ENCODE data around the gene BUB3. TPM values are rescaled to one million over a fixed set of nuclear protein-coding genes. Genes with fewer than 3 reads are reported as not detected.

Gene BUB3
- total RNA-seq, 2 experiments from 2014 or later = 265 to 267 TPM

DNA sequence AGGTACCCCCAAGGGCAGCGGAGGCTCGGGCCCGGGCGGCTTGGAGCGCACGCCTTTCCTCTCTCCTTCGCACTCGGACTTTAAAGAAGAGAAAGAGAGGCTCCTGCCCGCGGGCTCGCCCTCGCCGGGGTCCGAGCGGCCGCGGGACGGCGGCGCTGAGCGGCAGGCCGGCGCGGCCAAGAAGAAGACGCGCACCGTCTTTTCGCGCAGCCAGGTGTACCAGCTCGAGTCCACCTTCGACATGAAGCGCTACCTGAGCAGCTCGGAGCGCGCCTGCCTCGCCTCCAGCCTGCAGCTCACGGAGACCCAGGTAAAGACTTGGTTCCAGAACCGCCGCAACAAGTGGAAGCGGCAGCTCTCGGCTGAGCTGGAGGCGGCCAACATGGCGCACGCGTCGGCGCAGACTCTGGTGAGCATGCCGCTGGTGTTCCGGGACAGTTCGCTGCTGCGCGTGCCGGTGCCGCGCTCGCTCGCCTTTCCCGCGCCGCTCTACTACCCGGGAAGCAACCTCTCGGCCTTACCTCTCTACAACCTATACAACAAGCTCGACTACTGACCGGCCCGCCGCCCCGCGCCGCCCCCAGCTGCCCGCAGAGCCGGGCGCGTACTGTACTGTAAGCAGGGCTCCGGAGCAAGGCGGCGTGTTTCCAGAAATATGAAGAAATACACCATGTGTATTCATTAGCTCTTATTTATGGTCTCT is 4.5 kb upstream of the BUB3 start:
- Mint-ChIP-seq H3K4me3 (peak overlapping the region; percentile 62), H3K27ac (no peak overlapping the region), H3K4me1 (ENCODE audit: low read depth) (peaks cover 63% of the 10 kb centered on the region), H3K9me3 (ENCODE audit: insufficient read depth) (peaks cover 5% of the 10 kb centered on the region), H3K27me3 (ENCODE audit: low read depth) (peaks cover 49% of the 10 kb centered on the region), H3K36me3 (ENCODE audit: low read depth) (peaks cover 13% of the 10 kb centered on the region)
- ChIA-PET CTCF (interaction anchor here (0.9 to 5.4 kb wide), 3 partner anchors 10 to 17 kb away, joined by 4 to 32 read pairs (median 5); no protein-coding TSS in a partner anchor), POLR2A (interaction anchor here (1.2 to 2.5 kb wide), 2 partner anchors 13 to 15 kb away, joined by 3 to 8 read pairs; no protein-coding TSS in a partner anchor)
- ATAC-seq (no peak), DNase-seq (peak; percentile 48)

DNA sequence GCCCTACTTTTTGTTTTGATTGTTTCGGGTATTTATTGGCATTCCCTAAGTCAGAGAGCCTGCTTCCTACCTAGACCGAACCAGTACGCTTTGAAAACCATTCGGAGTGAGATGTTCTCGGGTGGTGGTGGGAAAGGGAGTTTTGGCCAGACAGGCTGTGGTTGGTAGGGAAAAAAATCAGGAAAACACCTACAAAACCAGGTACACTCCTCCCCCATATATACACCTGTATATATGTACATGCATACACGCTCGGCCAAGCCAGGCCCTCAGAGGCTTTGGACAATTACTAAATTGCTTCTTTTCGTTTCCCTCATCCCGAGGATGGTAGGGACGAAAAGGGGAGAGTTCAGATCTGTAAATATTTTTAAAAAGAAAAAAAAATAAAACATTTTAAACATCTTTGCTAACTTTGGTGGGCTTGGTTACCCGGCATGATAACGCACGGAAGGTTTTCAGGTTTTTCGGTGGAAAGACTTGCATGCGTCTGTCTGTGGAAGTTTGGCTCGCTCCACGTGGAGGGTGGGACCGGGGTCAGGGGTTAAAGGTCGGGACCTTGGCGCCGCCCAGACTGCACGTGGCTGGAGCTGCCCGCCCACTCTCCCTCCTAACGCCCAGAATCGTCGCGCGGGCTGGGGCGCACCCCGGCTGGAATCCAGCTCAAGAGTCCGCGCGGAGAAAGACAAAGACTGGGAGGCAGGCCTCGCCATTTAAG is 3.8 kb upstream of the BUB3 start:
- CTCF ChIA-PET = interaction anchor here (0.9 to 5.4 kb wide), 4 partner anchors 9 to 17 kb away, joined by 3 to 32 read pairs (median 4); no protein-coding TSS in a partner anchor
- H3K4me1 Mint-ChIP-seq (ENCODE audit: low read depth) = peaks cover 59% of the 10 kb centered on the region
- H3K9me3 Mint-ChIP-seq (ENCODE audit: insufficient read depth) = peaks cover 5% of the 10 kb centered on the region
- peak overlapping the region; percentile 62 for H3K4me3 Mint-ChIP-seq
- H3K27me3 Mint-ChIP-seq (ENCODE audit: low read depth) = peaks cover 41% of the 10 kb centered on the region
- H3K27ac Mint-ChIP-seq = no peak overlapping the region
- peaks cover 20% of the 10 kb centered on the region for H3K36me3 Mint-ChIP-seq (ENCODE audit: low read depth)
- ATAC-seq (no peak), DNase-seq (no peak)
- POLR2A ChIA-PET = interaction anchor here (1.2 to 2.5 kb wide), 3 partner anchors 10 to 16 kb away, joined by 3 to 8 read pairs (median 6); no protein-coding TSS in a partner anchor

DNA sequence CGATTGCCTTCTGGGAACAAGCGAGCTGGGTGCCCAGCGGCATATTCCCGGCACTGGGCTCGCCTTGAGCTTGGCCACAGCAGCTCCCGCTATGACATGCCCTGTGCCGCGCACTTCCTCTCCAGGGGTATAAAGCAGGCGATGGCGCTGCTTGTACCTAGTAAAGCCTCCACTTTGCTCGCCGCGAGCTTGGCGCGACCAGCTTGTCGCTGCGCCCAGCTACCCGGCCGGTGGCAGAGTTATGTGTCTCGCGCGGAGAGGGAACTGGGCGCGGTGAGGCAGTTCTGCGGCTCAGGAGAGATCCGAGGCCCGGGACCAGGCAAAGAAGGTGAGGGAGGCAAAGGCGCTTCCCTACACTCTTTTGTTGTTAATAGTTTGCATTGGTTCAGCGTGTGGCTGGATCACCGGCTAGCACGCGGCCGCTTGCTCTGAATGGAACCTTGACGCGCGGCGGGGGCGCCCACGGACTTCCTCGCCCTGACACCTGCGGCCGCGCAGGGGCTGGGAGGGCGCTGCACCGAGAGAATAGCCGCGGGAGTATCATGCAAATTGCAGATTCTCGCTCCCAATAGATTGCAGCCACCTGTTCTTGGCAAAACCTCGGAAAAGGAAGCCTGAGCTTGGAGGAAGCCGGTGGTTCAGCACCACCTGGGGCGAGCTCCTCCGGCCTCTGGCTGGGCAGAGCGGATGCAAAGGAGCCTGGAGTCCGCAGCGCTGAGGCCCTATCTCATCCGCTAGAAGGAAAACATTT is 3.0 kb upstream of the BUB3 start:
- Mint-ChIP-seq H3K4me1 (ENCODE audit: low read depth) (peaks cover 59% of the 10 kb centered on the region), H3K36me3 (ENCODE audit: low read depth) (peaks cover 28% of the 10 kb centered on the region), H3K27me3 (ENCODE audit: low read depth) (peaks cover 35% of the 10 kb centered on the region), H3K4me3 (peak overlapping the region; percentile 62), H3K27ac (no peak overlapping the region), H3K9me3 (ENCODE audit: insufficient read depth) (peaks cover 5% of the 10 kb centered on the region)
- POLR2A ChIA-PET = interaction anchor here (1.2 to 2.5 kb wide), 3 partner anchors 9 to 17 kb away, joined by 3 to 8 read pairs (median 6); no protein-coding TSS in a partner anchor
- no peak for ATAC-seq
- CTCF ChIA-PET = interaction anchor here (0.9 to 5.4 kb wide), 4 partner anchors 10 to 91 kb away, joined by 3 to 32 read pairs (median 4); no protein-coding TSS in a partner anchor
- DNase-seq = no peak

DNA sequence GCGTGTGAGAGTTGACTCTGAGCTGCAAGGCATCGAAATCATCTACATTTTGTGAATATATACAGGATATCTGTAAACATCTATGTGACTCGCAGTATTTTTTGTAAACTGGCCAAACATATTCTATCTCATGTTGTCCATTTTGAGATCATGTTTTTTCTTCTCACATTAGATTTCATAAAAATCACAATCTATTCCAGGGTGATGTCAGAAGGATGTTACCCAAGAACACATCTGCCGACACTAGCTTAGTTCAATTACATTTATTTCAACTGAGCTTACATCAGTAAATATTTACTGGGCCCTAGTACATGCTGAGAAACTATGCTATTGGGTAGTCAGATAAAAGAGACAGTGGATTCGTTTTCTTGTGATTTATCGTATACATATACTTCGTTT is 2.5 kb upstream of the BUB3 start:
- Mint-ChIP-seq H3K36me3 (ENCODE audit: low read depth) (peaks cover 33% of the 10 kb centered on the region), H3K27me3 (ENCODE audit: low read depth) (peaks cover 32% of the 10 kb centered on the region), H3K9me3 (ENCODE audit: insufficient read depth) (peaks cover 5% of the 10 kb centered on the region), H3K4me3 (peak overlapping the region; percentile 62), H3K4me1 (ENCODE audit: low read depth) (peaks cover 64% of the 10 kb centered on the region), H3K27ac (no peak overlapping the region)
- ChIA-PET POLR2A (interaction anchor here (1.9 kb wide), 1 partner anchor 9 kb away, joined by 6 read pairs; no protein-coding TSS in a partner anchor), CTCF (interaction anchor here (1.2 to 5.4 kb wide), 3 partner anchors 11 to 90 kb away, joined by 3 to 32 read pairs (median 5); no protein-coding TSS in a partner anchor)
- DNase-seq (no peak), ATAC-seq (no peak)

DNA sequence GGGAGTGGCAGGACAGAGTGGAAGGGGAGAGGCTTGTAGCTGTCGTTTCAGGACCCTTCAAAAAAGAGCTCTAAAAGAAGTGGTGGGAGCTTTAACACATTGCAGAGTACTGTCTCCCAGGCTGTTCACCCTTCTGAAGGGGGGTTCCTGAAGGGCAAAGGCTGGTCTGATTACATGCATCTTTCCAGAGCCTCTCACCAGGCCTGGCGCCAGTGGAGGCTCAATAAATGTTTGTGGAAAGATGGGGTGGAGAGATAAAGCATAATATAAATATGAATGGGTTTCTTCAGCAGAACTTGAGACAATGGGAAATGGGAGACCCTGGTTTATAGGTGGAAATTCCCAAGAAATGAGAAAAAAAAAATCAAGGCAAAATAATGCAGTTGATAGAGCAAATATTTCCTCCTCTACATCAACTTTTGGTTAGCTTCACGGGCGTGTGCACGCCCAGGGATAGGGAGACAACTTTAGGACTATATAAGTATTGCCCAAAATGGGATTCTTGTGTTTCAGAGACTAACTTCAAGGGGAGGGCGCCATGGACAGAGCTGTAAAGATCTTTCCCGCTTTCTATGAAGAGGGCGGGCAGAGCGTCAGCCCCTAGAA is 613 bp upstream of the BUB3 start:
- Mint-ChIP-seq H3K4me3 (peak overlapping the region; percentile 96), H3K27me3 (ENCODE audit: low read depth) (peaks cover 22% of the 10 kb centered on the region), H3K4me1 (ENCODE audit: low read depth) (peaks cover 76% of the 10 kb centered on the region), H3K27ac (peak overlapping the region; percentile 99), H3K9me3 (ENCODE audit: insufficient read depth) (peaks cover 5% of the 10 kb centered on the region), H3K36me3 (ENCODE audit: low read depth) (peaks cover 52% of the 10 kb centered on the region)
- POLR2A ChIA-PET = interaction anchor here (0.6 to 1.4 kb wide), 17 partner anchors 8 to 199 kb away, joined by 3 to 11 read pairs (median 4); partner anchors contain the start of genes ACADSB, C10orf88 and IKZF5
- ATAC-seq (no peak), DNase-seq (no peak)
- CTCF ChIA-PET = interaction anchor here (0.7 to 5.4 kb wide), 7 partner anchors 8 to 173 kb away, joined by 3 to 32 read pairs (median 5); partner anchors contain the start of gene PSTK

DNA sequence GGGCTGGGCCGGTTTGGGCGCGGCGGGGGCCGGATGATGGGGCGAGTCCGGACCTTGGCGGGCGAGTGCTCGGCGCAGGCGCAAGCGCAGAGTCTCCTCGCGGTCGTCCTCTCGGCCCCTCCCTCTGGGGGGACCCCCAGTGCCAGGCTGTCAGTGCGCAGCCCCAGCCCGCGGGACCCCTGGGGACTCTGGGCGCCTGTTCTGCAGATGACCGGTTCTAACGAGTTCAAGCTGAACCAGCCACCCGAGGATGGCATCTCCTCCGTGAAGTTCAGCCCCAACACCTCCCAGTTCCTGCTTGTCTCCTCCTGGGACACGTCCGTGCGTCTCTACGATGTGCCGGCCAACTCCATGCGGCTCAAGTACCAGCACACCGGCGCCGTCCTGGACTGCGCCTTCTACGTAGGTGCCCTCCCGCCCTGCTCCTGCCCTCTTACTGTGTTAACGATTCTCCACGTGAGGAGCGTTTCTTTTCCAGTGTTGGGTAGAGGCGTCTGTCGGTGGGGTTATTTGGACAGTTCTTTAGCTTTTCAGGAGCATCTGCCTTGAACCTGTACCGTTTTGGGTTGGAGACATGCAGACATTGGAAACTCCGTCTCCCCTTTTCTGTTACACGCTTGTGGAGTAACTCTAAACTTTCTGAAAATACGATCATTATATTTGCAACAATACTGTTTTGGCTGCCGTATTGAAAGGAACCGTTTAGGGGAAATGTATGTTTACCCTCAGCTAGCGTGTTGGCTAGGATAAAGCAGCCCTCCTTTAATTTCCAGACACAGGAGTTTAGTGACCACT is 706 bp downstream of the BUB3 start:
- POLR2A ChIA-PET = interaction anchor here (0.9 to 1.3 kb wide), 4 partner anchors 8 to 70 kb away, joined by 3 to 4 read pairs (median 4); no protein-coding TSS in a partner anchor
- ATAC-seq (peak; percentile 48), DNase-seq (peak; percentile 68)
- Mint-ChIP-seq H3K4me3 (peak overlapping the region; percentile 96), H3K36me3 (ENCODE audit: low read depth) (peaks cover 60% of the 10 kb centered on the region), H3K9me3 (ENCODE audit: insufficient read depth) (peaks cover 5% of the 10 kb centered on the region), H3K27me3 (ENCODE audit: low read depth) (peaks cover 13% of the 10 kb centered on the region), H3K27ac (peak overlapping the region; percentile 99), H3K4me1 (ENCODE audit: low read depth) (peaks cover 80% of the 10 kb centered on the region)
- CTCF ChIA-PET = interaction anchor here (1.8 to 5.4 kb wide), 2 partner anchors 22 to 175 kb away, joined by 5 to 32 read pairs; partner anchors contain the start of gene PSTK

DNA sequence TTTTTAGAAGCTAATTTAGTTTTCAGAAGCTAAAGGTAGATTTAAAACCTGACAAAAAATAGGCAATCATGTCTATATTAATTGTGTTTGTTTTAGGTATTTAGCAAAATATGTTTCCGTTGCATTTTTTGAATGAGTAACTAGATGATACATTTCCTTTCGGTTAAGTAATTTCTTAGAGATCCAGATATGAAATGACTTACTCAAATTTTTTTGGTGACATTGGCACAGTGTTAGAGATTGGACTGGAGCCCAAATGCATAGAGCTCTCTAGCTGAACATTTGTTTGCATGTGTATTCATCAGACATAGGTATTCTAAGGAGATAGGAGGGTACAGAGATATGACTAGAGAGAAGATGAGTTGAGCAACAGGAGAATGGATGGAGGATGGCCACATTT is 1.9 kb downstream of the BUB3 start:
- Mint-ChIP-seq H3K9me3 (ENCODE audit: insufficient read depth) (peaks cover 5% of the 10 kb centered on the region), H3K36me3 (ENCODE audit: low read depth) (peaks cover 67% of the 10 kb centered on the region), H3K27me3 (ENCODE audit: low read depth) (peaks cover 3% of the 10 kb centered on the region), H3K4me1 (ENCODE audit: low read depth) (peaks cover 81% of the 10 kb centered on the region), H3K4me3 (peak overlapping the region; percentile 96), H3K27ac (peak overlapping the region; percentile 31)
- POLR2A ChIA-PET = no interaction called here
- ATAC-seq = no peak
- CTCF ChIA-PET = interaction anchor here (0.8 to 1.6 kb wide), 3 partner anchors 9 to 12 kb away, joined by 3 to 4 read pairs (median 3); no protein-coding TSS in a partner anchor
- DNase-seq = no peak

DNA sequence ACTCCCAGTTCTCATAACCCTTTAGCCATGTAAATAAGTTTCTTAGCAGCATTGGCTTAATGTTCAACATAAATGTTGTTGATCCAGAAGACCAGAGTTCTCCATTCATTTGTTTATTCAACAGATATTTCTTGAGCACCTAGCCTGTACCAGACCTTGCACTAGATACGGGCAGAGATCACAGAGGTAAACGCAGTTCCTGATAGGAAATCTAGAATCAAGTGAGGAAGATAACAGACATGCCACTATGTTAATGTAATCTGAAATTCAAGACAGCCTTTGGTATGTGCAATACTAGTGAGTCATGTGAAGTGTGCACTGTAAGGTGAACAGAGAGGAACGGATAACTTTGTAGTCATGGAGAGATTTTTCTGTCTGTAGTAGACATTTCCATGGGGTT is 3.0 kb downstream of the BUB3 start:
- Mint-ChIP-seq H3K9me3 (ENCODE audit: insufficient read depth) (peaks cover 5% of the 10 kb centered on the region), H3K4me1 (ENCODE audit: low read depth) (peaks cover 79% of the 10 kb centered on the region), H3K4me3 (peak overlapping the region; percentile 96), H3K27me3 (ENCODE audit: low read depth) (no peaks in the 10 kb centered on the region), H3K27ac (peak overlapping the region; percentile 12), H3K36me3 (ENCODE audit: low read depth) (peaks cover 76% of the 10 kb centered on the region)
- POLR2A ChIA-PET = no interaction called here
- DNase-seq (no peak), ATAC-seq (no peak)
- CTCF ChIA-PET = interaction anchor here (1.4 kb wide), 1 partner anchor 84 kb away, joined by 4 read pairs; no protein-coding TSS in a partner anchor

DNA sequence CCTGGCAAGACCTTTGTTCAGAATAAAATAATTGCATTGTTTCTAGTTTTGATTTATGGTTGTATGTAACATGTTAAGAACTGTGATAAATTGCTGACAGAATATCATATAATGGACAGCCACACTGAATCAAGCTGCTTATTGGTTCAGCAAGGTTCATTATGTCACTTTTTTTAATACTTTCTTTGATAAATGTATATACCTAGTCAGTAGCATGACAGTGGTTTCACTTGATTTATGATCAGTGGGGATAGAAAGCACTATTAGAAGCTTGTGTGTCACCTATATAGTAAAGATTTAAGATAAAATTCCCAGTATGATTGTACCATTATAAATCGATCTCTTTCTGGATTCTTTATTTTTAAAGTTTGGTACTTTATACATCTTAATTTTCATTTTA is 4.5 kb downstream of the BUB3 start:
- no peak for ATAC-seq
- POLR2A ChIA-PET = interaction anchor here (0.6 to 1.3 kb wide), 2 partner anchors 11 to 66 kb away, joined by 3 to 4 read pairs; no protein-coding TSS in a partner anchor

More for the DNA sequence above, 4.5 kb downstream of the BUB3 start:
- H3K27me3 Mint-ChIP-seq (ENCODE audit: low read depth) = no peaks in the 10 kb centered on the region
- peaks cover 73% of the 10 kb centered on the region for H3K4me1 Mint-ChIP-seq (ENCODE audit: low read depth)
- H3K4me3 Mint-ChIP-seq = peak overlapping the region; percentile 62
- peaks cover under 1% of the 10 kb centered on the region for H3K9me3 Mint-ChIP-seq (ENCODE audit: insufficient read depth)
- peaks cover 87% of the 10 kb centered on the region for H3K36me3 Mint-ChIP-seq (ENCODE audit: low read depth)
- no peak for DNase-seq
- H3K27ac Mint-ChIP-seq = peak overlapping the region; percentile 8
- CTCF ChIA-PET = interaction anchor here (0.7 to 1.5 kb wide), 3 partner anchors 13 to 116 kb away, joined by 3 to 4 read pairs (median 3); no protein-coding TSS in a partner anchor

All from activated CD8-positive, alpha-beta T cell treated with anti-CD3 and anti-CD28 coated beads, Interleukin-2, amount 10 ng/mL, durations not matched to agents 7 days and 5 days (primary cell).